Right lobe of liver (tissue), 6 donors: Measurements from ENCODE around the gene APOA5. TPM values are rescaled to one million over a fixed set of nuclear protein-coding genes. Genes with fewer than 3 reads are reported as not detected.

ENCODE experiments used
- ATAC-seq, 4 donors: fragments of 200-7000 bp; cut with Tn5 transposase; one replicate each; pipeline ENCODE4 v1.9.1; 2020; ENCODE audit warnings: mild to moderate bottlenecking in 4 of 4, moderate library complexity in 4 of 4
- DNase-seq, 3 donors: peaks; one replicate each; pipeline ENCODE4 v3.0.0-alpha.2; 2020
- H3K27ac ChIP-seq, 3 donors: fragments of 200-600 bp; one replicate each; pipeline ENCODE4 v1.8.0; 2022
- H3K27me3 ChIP-seq, 2 donors: fragments of 200-600 bp; one replicate each; pipeline ENCODE4 v1.8.0; 2022
- H3K36me3 ChIP-seq, 4 donors: fragments of 200-600 bp; sonication (generic) in 1 of 4; one replicate each; pipeline versions ENCODE4 v1.5.1 to v1.8.0; 2017 to 2022; ENCODE audit warnings: control low read depth in 1 of 4
- H3K4me1 ChIP-seq, 4 donors: fragments of 200-600 bp; sonication (generic) in 1 of 4; one replicate each; pipeline versions ENCODE4 v1.5.1 to v1.8.0; 2017 to 2022; ENCODE audit warnings: control low read depth in 1 of 4
- H3K4me3 ChIP-seq, 3 donors: fragments of 200-600 bp; one replicate each; pipeline ENCODE4 v1.8.0; 2022
- H3K9me3 ChIP-seq, 4 donors: fragments of 200-600 bp; sonication (generic) in 1 of 4; one replicate each; pipeline versions ENCODE4 v1.5.1 to v1.8.0; 2017 to 2022; ENCODE audit warnings: control low read depth in 1 of 4
- POLR2A ChIP-seq: fragments of 450-650 bp; IDR thresholded peaks from one replicate; pipeline ENCODE4 v1.6.1; 2017; ENCODE audit warnings: antibody characterized with exemption, mild to moderate bottlenecking
- WGBS: methylation state at CpG from one replicate; pipeline ENCODE4 v1.1.6; 2018; ENCODE audit warnings: low coverage, low lambda C conversion rate; ENCODE audit not compliant: insufficient coverage; ENCODE audit errors: missing lambda C conversion rate; 5-methylcytosine and 5-hydroxymethylcytosine counted together
- intact Hi-C, 2 donors: fragments of 100-400 bp; cut with DNase I; formaldehyde crosslinking; loops; one replicate each; pipeline versions ENCODE4 v1.11.2 to v1.14.1; 2022
- total RNA-seq, 6 experiments: library from RNA; depleted of rRNA in 2 of 6; stranded (reverse); fragments of >200 nt in 2 of 6; fragmentation: NEBNext Ultra II Directional in 3 of 6; extraction: Animal tissue kit (Norgen Biotek cat#: 25700) in 3 of 6; gene quantifications; one replicate each; pipeline versions ENCODE4 v1.1.0 to v1.2.4, GENCODE V29; 2016 to 2023
- TF ChIP-seq, protein P1 (sequence below), 4 donors: fragments of 200-600 bp in 3 of 4; fragments of 450-650 bp in 1 of 4; IDR thresholded peaks; one replicate each; pipeline versions ENCODE4 v1.5.1 to v1.8.0; 2016 to 2022; ENCODE audit warnings: antibody characterized with exemption in 4 of 4, mild to moderate bottlenecking in 2 of 4
- donor health status: DM: no; HTN: yes; CAD: no.
- donor health status: DM: no; HTN: no; CAD: no.
- donor health status: DM: no; HTN: no; CAD: no.
- donor health status: DM: no; HTN: yes; CAD: no.
- donor health status: DM: no; HTN: yes; CAD: no.

The APOA5 gene
- total RNA-seq, 6 experiments from 2014 or later, result 57.8 to 1,064 (median 724) TPM

DNA sequence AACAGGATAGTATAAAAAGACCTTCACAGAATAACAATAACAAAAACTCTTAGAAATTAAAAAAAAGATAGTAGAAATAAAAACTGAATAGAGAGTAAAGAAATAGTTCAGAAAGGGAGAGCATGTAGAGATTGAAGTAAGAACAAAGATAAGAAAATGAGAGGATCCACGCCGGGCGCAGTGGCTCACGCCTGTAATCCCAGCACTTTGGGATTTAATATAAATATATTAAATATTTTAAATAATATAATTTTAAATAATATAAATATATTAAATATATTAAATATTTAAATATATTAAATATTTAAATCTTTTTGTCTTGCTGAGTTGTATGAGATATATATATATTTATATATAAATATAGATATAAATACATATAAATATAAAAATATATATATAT is 20.4 kb upstream of the APOA5 start:
- intact Hi-C loops, result no loop called here
- no peak for ATAC-seq
- WGBS, result 97% methylated on average over 4 of the region's 4 CpGs
- Histone ChIP-seq H3K4me1 (peaks cover 0 to 70% (median 20%) of the 10 kb centered on the region in 4 donors), H3K9me3 (no peaks in the 10 kb centered on the region), H3K4me3 (no peak overlapping the region), H3K27me3 (no peaks in the 10 kb centered on the region), H3K27ac (no peak overlapping the region), H3K36me3 (no peaks in the 10 kb centered on the region)
- no peak for DNase-seq
- TF ChIP-seq POLR2A, result no peak
- TF ChIP-seq, protein P1, sequence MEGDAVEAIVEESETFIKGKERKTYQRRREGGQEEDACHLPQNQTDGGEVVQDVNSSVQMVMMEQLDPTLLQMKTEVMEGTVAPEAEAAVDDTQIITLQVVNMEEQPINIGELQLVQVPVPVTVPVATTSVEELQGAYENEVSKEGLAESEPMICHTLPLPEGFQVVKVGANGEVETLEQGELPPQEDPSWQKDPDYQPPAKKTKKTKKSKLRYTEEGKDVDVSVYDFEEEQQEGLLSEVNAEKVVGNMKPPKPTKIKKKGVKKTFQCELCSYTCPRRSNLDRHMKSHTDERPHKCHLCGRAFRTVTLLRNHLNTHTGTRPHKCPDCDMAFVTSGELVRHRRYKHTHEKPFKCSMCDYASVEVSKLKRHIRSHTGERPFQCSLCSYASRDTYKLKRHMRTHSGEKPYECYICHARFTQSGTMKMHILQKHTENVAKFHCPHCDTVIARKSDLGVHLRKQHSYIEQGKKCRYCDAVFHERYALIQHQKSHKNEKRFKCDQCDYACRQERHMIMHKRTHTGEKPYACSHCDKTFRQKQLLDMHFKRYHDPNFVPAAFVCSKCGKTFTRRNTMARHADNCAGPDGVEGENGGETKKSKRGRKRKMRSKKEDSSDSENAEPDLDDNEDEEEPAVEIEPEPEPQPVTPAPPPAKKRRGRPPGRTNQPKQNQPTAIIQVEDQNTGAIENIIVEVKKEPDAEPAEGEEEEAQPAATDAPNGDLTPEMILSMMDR (IDR thresholded peaks at IDR 0.05), result no peak

DNA sequence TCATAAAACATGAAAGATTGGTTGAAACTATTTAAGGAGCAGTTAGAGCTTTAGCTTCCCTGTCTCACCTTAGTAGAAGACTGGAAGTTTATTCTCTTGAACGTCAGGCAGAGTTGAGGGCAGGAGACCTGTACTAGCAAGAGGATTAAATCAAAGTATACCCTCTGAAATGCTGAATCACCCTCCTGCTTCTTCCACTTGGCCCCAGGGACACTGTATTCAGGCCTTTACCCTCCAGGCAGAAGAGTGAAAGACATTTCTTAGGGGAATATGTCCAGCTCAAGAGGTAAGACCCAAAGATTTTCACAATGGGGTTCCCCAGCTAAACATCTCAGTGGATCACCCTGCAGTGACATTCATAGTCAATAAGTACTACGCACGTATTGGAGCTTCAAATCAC is 19.5 kb upstream of the APOA5 start:
- TF ChIP-seq, protein P1 (IDR thresholded peaks at IDR 0.05), result no peak
- no peak for TF ChIP-seq POLR2A
- Histone ChIP-seq H3K27ac (peak overlapping the region in 2 of 3 donors; percentile 9 to 21), H3K27me3 (no peaks in the 10 kb centered on the region), H3K4me3 (no peak overlapping the region), H3K36me3 (no peaks in the 10 kb centered on the region), H3K9me3 (no peaks in the 10 kb centered on the region), H3K4me1 (peaks cover 0 to 75% (median 23%) of the 10 kb centered on the region in 4 donors)
- intact Hi-C loops, result no loop called here
- ATAC-seq, result no peak
- WGBS, result 73% methylated on average over 3 of the region's 3 CpGs
- DNase-seq, result no peak

DNA sequence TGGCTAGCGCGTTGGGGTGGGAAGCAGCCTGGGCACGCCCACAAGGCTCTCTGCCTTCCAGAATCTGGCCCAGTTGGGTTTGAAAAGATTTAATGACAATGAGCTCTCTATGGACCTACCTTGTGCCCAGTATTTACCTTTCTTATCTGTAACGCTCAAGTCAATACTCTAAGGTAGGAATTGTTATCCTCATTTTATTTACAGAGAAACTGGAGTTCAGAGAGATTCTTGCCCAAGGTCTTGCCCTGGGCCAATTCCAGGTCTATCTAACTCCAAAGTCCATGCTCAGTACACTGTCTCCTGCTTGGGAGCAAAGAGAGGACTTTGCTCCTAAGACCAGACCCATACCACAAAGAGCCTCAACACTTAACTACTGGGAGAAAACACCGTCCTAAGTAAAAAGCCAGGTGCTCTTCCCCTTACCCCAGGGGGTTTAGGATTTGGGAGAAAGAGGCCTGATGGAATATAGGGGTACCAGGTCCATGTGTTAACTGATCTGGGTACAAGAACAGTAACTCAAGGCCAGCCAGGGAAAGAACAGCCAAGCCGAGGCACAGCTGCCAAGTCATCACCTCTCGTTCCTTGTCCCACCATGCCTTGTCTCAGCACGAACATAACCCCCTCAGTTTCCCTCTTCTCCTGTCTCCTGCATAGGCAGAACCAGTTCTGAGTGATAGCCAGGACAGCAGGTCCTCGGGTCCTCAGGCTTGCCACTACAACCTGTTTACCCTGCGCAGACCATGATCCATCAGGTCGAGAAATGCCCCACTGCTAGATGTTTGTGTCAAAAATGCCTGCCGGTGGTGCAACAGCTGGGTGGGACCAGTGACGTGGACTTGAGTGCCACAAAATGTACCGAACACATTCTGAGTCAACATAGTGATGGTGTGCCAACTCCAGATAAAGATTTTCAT is 16.8 kb upstream of the APOA5 start:
- DNase-seq, result peak; percentile 83 to 95 (median 91)
- TF ChIP-seq POLR2A, result no peak
- TF ChIP-seq, protein P1 (IDR thresholded peaks at IDR 0.05), result no peak
- no peaks in the 10 kb centered on the region for H3K27me3 ChIP-seq
- intact Hi-C loops, result no loop called here
- H3K4me1 ChIP-seq, result peaks cover 0 to 59% (median 20%) of the 10 kb centered on the region in 4 donors
- 16% methylated on average over 12 of the region's 14 CpGs for WGBS
- H3K36me3 ChIP-seq, result no peaks in the 10 kb centered on the region
- peak overlapping the region in 2 of 3 donors; percentile 26 to 33 for H3K4me3 ChIP-seq
- H3K9me3 ChIP-seq, result no peaks in the 10 kb centered on the region
- peak overlapping the region in 2 of 3 donors; percentile 81 to 83 for H3K27ac ChIP-seq
- ATAC-seq, result peak; percentile 80 to 88 (median 82)

DNA sequence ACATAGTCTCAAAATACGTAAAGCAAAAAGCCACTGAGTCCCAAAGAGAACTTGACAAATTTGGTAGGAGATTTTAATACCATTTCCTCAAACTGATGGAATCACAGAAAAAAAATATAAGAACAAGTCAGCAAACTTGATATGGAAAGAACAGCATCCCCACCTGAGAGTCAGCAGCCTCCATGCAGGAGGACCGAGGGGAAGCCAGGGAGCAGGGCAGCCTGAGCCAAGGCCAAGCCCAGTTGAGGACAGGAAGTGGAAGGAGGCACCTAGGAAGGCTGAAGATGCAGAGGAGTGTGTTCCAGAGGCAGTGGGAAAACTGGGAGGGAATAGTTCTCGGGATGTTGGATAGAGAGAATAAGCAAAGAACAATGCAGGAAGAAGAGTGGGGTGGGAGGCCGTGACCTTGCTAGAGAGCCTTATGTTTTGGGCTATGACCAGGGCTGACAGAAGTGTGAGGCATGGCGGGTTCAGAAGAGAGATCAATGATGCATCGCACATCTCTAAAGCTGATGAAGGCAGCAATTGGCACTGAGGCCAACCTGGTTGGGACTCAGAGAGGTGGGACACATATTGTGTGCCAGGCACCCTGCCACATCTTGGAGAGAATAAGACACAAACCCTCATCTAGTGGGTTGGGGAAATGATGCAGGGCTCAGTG is 16.1 kb upstream of the APOA5 start:
- Histone ChIP-seq H3K9me3 (no peaks in the 10 kb centered on the region), H3K4me3 (no peak overlapping the region), H3K27me3 (no peaks in the 10 kb centered on the region), H3K27ac (peak overlapping the region in 2 of 3 donors; percentile 81 to 83), H3K4me1 (peaks cover 0 to 51% (median 17%) of the 10 kb centered on the region in 4 donors), H3K36me3 (no peaks in the 10 kb centered on the region)
- intact Hi-C loops, result no loop called here
- ATAC-seq (no peak), DNase-seq (no peak)
- 55% methylated on average over 4 of the region's 6 CpGs for WGBS
- no peak for TF ChIP-seq POLR2A
- TF ChIP-seq, protein P1 (IDR thresholded peaks at IDR 0.05), result no peak
